Measurements from ENCODE around the gene CHID1. TPM values are rescaled to one million over a fixed set of nuclear protein-coding genes. Genes with fewer than 3 reads are reported as not detected.

The CHID1 gene
- total and polyA plus RNA-seq, 5 experiments from 2014 or later: 50.2 to 61.5 (median 54.7) TPM

- DNase-seq (no peak), ATAC-seq (no peak)
- Mint-ChIP-seq H3K36me3 (peaks cover 0 to 14% (median 5%) of the 10 kb centered on the region in 3 donors), H3K4me1 (peaks cover 0 to 6% (median 0%) of the 10 kb centered on the region in 4 donors), H3K27me3 (no peaks in the 10 kb centered on the region), H3K9me3 (no peaks in the 10 kb centered on the region), H3K27ac (peak overlapping the region in 1 of 10 donors; percentile 57), H3K4me3 (no peak overlapping the region)
- POLR2A ChIA-PET: no interaction called here
These were observed 35.4 kb downstream of the CHID1 start for GRCh38 chr11:875203-875602.

GRCh38 chr11:873706-874105 lies 36.9 kb downstream of the CHID1 start:
- H3K4me3 Mint-ChIP-seq: no peak overlapping the region
- no peaks in the 10 kb centered on the region for H3K9me3 Mint-ChIP-seq
- ATAC-seq: no peak
- no peak for DNase-seq
- POLR2A ChIA-PET: no interaction called here
- H3K27me3 Mint-ChIP-seq: no peaks in the 10 kb centered on the region
- H3K27ac Mint-ChIP-seq: peak overlapping the region in 1 of 10 donors; percentile 62
- H3K4me1 Mint-ChIP-seq: peaks cover 0 to 4% (median 0%) of the 10 kb centered on the region in 4 donors
- H3K36me3 Mint-ChIP-seq: peaks cover 0 to 13% (median 5%) of the 10 kb centered on the region in 3 donors

- POLR2A ChIA-PET: no interaction called here
- Mint-ChIP-seq H3K27ac (no peak overlapping the region), H3K36me3 (peaks cover 0 to 16% (median 4%) of the 10 kb centered on the region in 3 donors), H3K27me3 (no peaks in the 10 kb centered on the region), H3K9me3 (no peaks in the 10 kb centered on the region), H3K4me3 (no peak overlapping the region), H3K4me1 (peaks cover 0 to 4% (median 0%) of the 10 kb centered on the region in 4 donors)
- DNase-seq (no peak), ATAC-seq (no peak)
These were observed 37.8 kb downstream of the CHID1 start for GRCh38 chr11:872799-873198.

- no peak overlapping the region for H3K27ac Mint-ChIP-seq
- peaks cover 0 to 4% (median 0%) of the 10 kb centered on the region in 4 donors for H3K4me1 Mint-ChIP-seq
- no peaks in the 10 kb centered on the region for H3K27me3 Mint-ChIP-seq
- DNase-seq: no peak
- POLR2A ChIA-PET: no interaction called here
- no peaks in the 10 kb centered on the region for H3K9me3 Mint-ChIP-seq
- H3K4me3 Mint-ChIP-seq: no peak overlapping the region
- peaks cover 0 to 14% (median 3%) of the 10 kb centered on the region in 3 donors for H3K36me3 Mint-ChIP-seq
- ATAC-seq: no peak
These were observed 39.1 kb downstream of the CHID1 start for GRCh38 chr11:871472-871871.

GRCh38 chr11:870418-870817 lies 40.2 kb downstream of the CHID1 start:
- Mint-ChIP-seq H3K27me3 (no peaks in the 10 kb centered on the region), H3K9me3 (no peaks in the 10 kb centered on the region), H3K4me1 (peaks cover 0 to 2% (median 0%) of the 10 kb centered on the region in 4 donors)

GRCh38 chr11:870127-870413 lies 40.5 kb downstream of the CHID1 start:
- POLR2A ChIA-PET: no interaction called here
- no peaks in the 10 kb centered on the region for H3K27me3 Mint-ChIP-seq
- no peak overlapping the region for H3K27ac Mint-ChIP-seq
- DNase-seq (no peak), ATAC-seq (no peak)
- H3K4me3 Mint-ChIP-seq: no peak overlapping the region
- peaks cover 0 to 6% (median 3%) of the 10 kb centered on the region in 3 donors for H3K36me3 Mint-ChIP-seq
- no peaks in the 10 kb centered on the region for H3K9me3 Mint-ChIP-seq
- peaks cover 0 to 2% (median 0%) of the 10 kb centered on the region in 4 donors for H3K4me1 Mint-ChIP-seq

More at GRCh38 chr11:870418-870817, 40.2 kb downstream of the CHID1 start:
- ATAC-seq (no peak), DNase-seq (no peak)
- POLR2A ChIA-PET: no interaction called here
- H3K4me3 Mint-ChIP-seq: no peak overlapping the region
- H3K27ac Mint-ChIP-seq: no peak overlapping the region
- H3K36me3 Mint-ChIP-seq: peaks cover 0 to 7% (median 3%) of the 10 kb centered on the region in 3 donors

GRCh38 chr11:869399-870126 lies 41.0 kb downstream of the CHID1 start:
- no peak for ATAC-seq
- H3K9me3 Mint-ChIP-seq: no peaks in the 10 kb centered on the region
- H3K27me3 Mint-ChIP-seq: no peaks in the 10 kb centered on the region
- POLR2A ChIA-PET: no interaction called here
- H3K27ac Mint-ChIP-seq: no peak overlapping the region
- no peak for DNase-seq
- H3K4me1 Mint-ChIP-seq: peaks cover 0 to 2% (median 0%) of the 10 kb centered on the region in 4 donors
- peaks cover 0 to 6% (median 3%) of the 10 kb centered on the region in 3 donors for H3K36me3 Mint-ChIP-seq
- H3K4me3 Mint-ChIP-seq: no peak overlapping the region

- POLR2A ChIA-PET: no interaction called here
- no peaks in the 10 kb centered on the region for H3K9me3 Mint-ChIP-seq
- H3K27me3 Mint-ChIP-seq: no peaks in the 10 kb centered on the region
- peaks cover 0 to 5% (median 1%) of the 10 kb centered on the region in 3 donors for H3K36me3 Mint-ChIP-seq
- H3K27ac Mint-ChIP-seq: no peak overlapping the region
- H3K4me1 Mint-ChIP-seq: peaks cover 0 to 2% (median 0%) of the 10 kb centered on the region in 4 donors
- ATAC-seq: no peak
- H3K4me3 Mint-ChIP-seq: no peak overlapping the region
- DNase-seq: no peak
These were observed 41.8 kb downstream of the CHID1 start for GRCh38 chr11:868802-869201.

GRCh38 chr11:868394-868793 lies 42.2 kb downstream of the CHID1 start:
- Mint-ChIP-seq H3K9me3 (no peaks in the 10 kb centered on the region), H3K4me1 (no peaks in the 10 kb centered on the region), H3K36me3 (peaks cover 0 to 5% (median 0%) of the 10 kb centered on the region in 3 donors), H3K27me3 (no peaks in the 10 kb centered on the region), H3K27ac (no peak overlapping the region), H3K4me3 (no peak overlapping the region)
- POLR2A ChIA-PET: no interaction called here
- DNase-seq (no peak), ATAC-seq (no peak)

GRCh38 chr11:867856-868358 lies 42.7 kb downstream of the CHID1 start:
- peak overlapping the region in 1 of 10 donors; percentile 6 for H3K27ac Mint-ChIP-seq
- H3K9me3 Mint-ChIP-seq: no peaks in the 10 kb centered on the region
- no peak for ATAC-seq
- peaks cover 0 to 5% (median 0%) of the 10 kb centered on the region in 3 donors for H3K36me3 Mint-ChIP-seq
- DNase-seq: no peak
- no peaks in the 10 kb centered on the region for H3K27me3 Mint-ChIP-seq
- no peaks in the 10 kb centered on the region for H3K4me1 Mint-ChIP-seq
- POLR2A ChIA-PET: no interaction called here
- H3K4me3 Mint-ChIP-seq: no peak overlapping the region

- Mint-ChIP-seq H3K36me3 (peaks cover 0 to 5% (median 0%) of the 10 kb centered on the region in 3 donors), H3K9me3 (no peaks in the 10 kb centered on the region)
These were observed 44.1 kb downstream of the CHID1 start for GRCh38 chr11:866481-866880.

GRCh38 chr11:865462-866430 lies 44.9 kb downstream of the CHID1 start:
- DNase-seq (no peak), ATAC-seq (no peak)
- Mint-ChIP-seq H3K27me3 (no peaks in the 10 kb centered on the region), H3K4me3 (no peak overlapping the region), H3K27ac (no peak overlapping the region), H3K36me3 (peaks cover 0 to 5% (median 0%) of the 10 kb centered on the region in 3 donors), H3K4me1 (peaks cover 0 to 1% (median 0%) of the 10 kb centered on the region in 4 donors), H3K9me3 (no peaks in the 10 kb centered on the region)
- POLR2A ChIA-PET: interaction anchor here (0.6 kb wide), 1 partner anchor 28 kb away, joined by 3 read pairs; no protein-coding TSS in a partner anchor

More at GRCh38 chr11:866481-866880, 44.1 kb downstream of the CHID1 start:
- H3K4me3 Mint-ChIP-seq: no peak overlapping the region
- H3K27ac Mint-ChIP-seq: peak overlapping the region in 1 of 10 donors; percentile 40
- ATAC-seq: no peak
- peaks cover 0 to 1% (median 0%) of the 10 kb centered on the region in 4 donors for H3K4me1 Mint-ChIP-seq
- POLR2A ChIA-PET: interaction anchor here (0.6 kb wide), 1 partner anchor 27 kb away, joined by 3 read pairs; no protein-coding TSS in a partner anchor
- DNase-seq: no peak
- H3K27me3 Mint-ChIP-seq: no peaks in the 10 kb centered on the region

Measured in naive thymus-derived CD8-positive, alpha-beta T cell (primary cell).